Chondrocyte (in vitro differentiated cells): ENCODE measurements around the gene CRYZL1. TPM values are rescaled to one million over a fixed set of nuclear protein-coding genes. Genes with fewer than 3 reads are reported as not detected.

Experiments used
- DNase-seq: peaks from one replicate; pipeline ENCODE4 v3.0.0; 2021; ENCODE audit warnings: mixed read lengths, low spot score
- H3K27ac Mint-ChIP-seq: one replicate; pipeline ENCODE4 v1.8.0; 2021; ENCODE audit warnings: mild to moderate bottlenecking, moderate library complexity, mixed read lengths; ENCODE audit not compliant: unreplicated experiment
- H3K27me3 Mint-ChIP-seq: 2 replicates; pipeline ENCODE4 v1.8.0; 2021; ENCODE audit warnings: low read depth, mixed read lengths
- H3K36me3 Mint-ChIP-seq: 2 replicates; pipeline ENCODE4 v1.8.0; 2021; ENCODE audit warnings: low read depth, mixed read lengths
- H3K4me1 Mint-ChIP-seq: 2 replicates; pipeline ENCODE4 v1.8.0; 2021; ENCODE audit warnings: low read depth, mild to moderate bottlenecking, mixed read lengths
- H3K4me3 Mint-ChIP-seq: one replicate; pipeline ENCODE4 v1.8.0; 2021; ENCODE audit warnings: mild to moderate bottlenecking, moderate library complexity, mixed read lengths; ENCODE audit not compliant: unreplicated experiment
- H3K9me3 Mint-ChIP-seq: 2 replicates; pipeline ENCODE4 v1.8.0; 2021; ENCODE audit warnings: low read depth, mixed read lengths
- total RNA-seq: library from RNA; stranded (reverse); gene quantifications from 3 replicates; pipeline ENCODE4 v1.2.1, GENCODE V29; 2021
- TF ChIP-seq, protein P1 (sequence below): fragments of 200-600 bp; sonication (generic); IDR thresholded peaks from 2 replicates; pipeline ENCODE4 v1.5.0; 2021; ENCODE audit warnings: antibody characterized with exemption, mild to moderate bottlenecking, moderate library complexity

CRYZL1 gene
- total RNA-seq, 1 donor from 2014 or later, result 30.4 TPM

DNA sequence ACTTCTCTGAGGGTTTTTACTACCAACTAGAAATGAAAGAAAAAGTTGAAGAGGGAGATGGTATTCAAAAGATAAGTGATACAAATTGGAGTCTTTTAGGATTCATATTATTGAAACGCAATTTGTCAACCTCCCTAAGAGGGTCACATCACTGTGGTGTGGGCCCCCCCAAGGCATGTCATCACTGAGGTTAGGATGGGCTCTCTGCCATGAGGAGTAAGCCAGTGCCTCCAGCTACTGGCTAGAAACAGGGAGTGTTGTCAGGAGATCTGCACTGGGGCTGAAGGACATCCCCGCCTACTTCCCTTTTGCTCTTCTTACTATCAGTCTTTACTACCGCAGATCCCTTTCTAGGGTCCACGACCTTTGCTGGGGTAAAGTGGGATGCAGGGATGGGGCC, 26.6 kb upstream of the CRYZL1 start:
- Mint-ChIP-seq H3K27me3 (no peaks in the 10 kb centered on the region), H3K9me3 (peaks cover 4% of the 10 kb centered on the region), H3K4me3 (no peak overlapping the region), H3K27ac (no peak overlapping the region), H3K4me1 (peaks cover 23% of the 10 kb centered on the region), H3K36me3 (peaks cover 2% of the 10 kb centered on the region)
- no peak for DNase-seq
- TF ChIP-seq, protein P1, sequence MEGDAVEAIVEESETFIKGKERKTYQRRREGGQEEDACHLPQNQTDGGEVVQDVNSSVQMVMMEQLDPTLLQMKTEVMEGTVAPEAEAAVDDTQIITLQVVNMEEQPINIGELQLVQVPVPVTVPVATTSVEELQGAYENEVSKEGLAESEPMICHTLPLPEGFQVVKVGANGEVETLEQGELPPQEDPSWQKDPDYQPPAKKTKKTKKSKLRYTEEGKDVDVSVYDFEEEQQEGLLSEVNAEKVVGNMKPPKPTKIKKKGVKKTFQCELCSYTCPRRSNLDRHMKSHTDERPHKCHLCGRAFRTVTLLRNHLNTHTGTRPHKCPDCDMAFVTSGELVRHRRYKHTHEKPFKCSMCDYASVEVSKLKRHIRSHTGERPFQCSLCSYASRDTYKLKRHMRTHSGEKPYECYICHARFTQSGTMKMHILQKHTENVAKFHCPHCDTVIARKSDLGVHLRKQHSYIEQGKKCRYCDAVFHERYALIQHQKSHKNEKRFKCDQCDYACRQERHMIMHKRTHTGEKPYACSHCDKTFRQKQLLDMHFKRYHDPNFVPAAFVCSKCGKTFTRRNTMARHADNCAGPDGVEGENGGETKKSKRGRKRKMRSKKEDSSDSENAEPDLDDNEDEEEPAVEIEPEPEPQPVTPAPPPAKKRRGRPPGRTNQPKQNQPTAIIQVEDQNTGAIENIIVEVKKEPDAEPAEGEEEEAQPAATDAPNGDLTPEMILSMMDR, result no peak

- Mint-ChIP-seq H3K4me1 (peaks cover 20% of the 10 kb centered on the region), H3K27ac (no peak overlapping the region), H3K9me3 (peaks cover 4% of the 10 kb centered on the region), H3K4me3 (no peak overlapping the region), H3K36me3 (peaks cover 2% of the 10 kb centered on the region), H3K27me3 (no peaks in the 10 kb centered on the region)
- TF ChIP-seq, protein P1, result no peak
- DNase-seq, result no peak
Measured at GRCh38 chr21:33667636-33668035, 26.1 kb upstream of the CRYZL1 start.

- H3K9me3 Mint-ChIP-seq, result peaks cover 2% of the 10 kb centered on the region
- no peak for DNase-seq
- TF ChIP-seq, protein P1, result no peak
- H3K27ac Mint-ChIP-seq, result no peak overlapping the region
- peaks cover 15% of the 10 kb centered on the region for H3K4me1 Mint-ChIP-seq
- no peak overlapping the region for H3K4me3 Mint-ChIP-seq
- H3K27me3 Mint-ChIP-seq, result no peaks in the 10 kb centered on the region
- H3K36me3 Mint-ChIP-seq, result peaks cover under 1% of the 10 kb centered on the region
Measured at GRCh38 chr21:33666153-33666552, 24.6 kb upstream of the CRYZL1 start.

GRCh38 chr21:33664135-33664534, 22.6 kb upstream of the CRYZL1 start:
- no peak overlapping the region for H3K27ac Mint-ChIP-seq
- H3K9me3 Mint-ChIP-seq, result peaks cover 6% of the 10 kb centered on the region
- H3K4me3 Mint-ChIP-seq, result no peak overlapping the region
- peaks cover 25% of the 10 kb centered on the region for H3K4me1 Mint-ChIP-seq
- TF ChIP-seq, protein P1, result no peak
- no peaks in the 10 kb centered on the region for H3K27me3 Mint-ChIP-seq
- DNase-seq, result no peak
- peaks cover 2% of the 10 kb centered on the region for H3K36me3 Mint-ChIP-seq

GRCh38 chr21:33663241-33663640, 21.7 kb upstream of the CRYZL1 start:
- Mint-ChIP-seq H3K4me3 (no peak overlapping the region), H3K4me1 (peaks cover 26% of the 10 kb centered on the region), H3K27me3 (no peaks in the 10 kb centered on the region), H3K36me3 (peaks cover 2% of the 10 kb centered on the region), H3K27ac (no peak overlapping the region), H3K9me3 (peaks cover 6% of the 10 kb centered on the region)
- TF ChIP-seq, protein P1, result no peak
- DNase-seq, result no peak
